GM12875 (cell line): Measurements from ENCODE around the gene ARFIP1.

ENCODE experiments used
- H3K4me3 ChIP-seq: one replicate; pipeline ENCODE4 v1.5.1; 2011; ENCODE audit warnings: low read depth, low read length, control low read depth
- TF ChIP-seq, protein P1 (sequence below): IDR thresholded peaks from 2 replicates; pipeline ENCODE4 v1.5.1; 2011; ENCODE audit warnings: low read depth, mild to moderate bottlenecking, control low read depth, inconsistent platforms, low read length, moderate library complexity, borderline replicate concordance; ENCODE audit not compliant: insufficient read depth

Gene ARFIP1

DNA sequence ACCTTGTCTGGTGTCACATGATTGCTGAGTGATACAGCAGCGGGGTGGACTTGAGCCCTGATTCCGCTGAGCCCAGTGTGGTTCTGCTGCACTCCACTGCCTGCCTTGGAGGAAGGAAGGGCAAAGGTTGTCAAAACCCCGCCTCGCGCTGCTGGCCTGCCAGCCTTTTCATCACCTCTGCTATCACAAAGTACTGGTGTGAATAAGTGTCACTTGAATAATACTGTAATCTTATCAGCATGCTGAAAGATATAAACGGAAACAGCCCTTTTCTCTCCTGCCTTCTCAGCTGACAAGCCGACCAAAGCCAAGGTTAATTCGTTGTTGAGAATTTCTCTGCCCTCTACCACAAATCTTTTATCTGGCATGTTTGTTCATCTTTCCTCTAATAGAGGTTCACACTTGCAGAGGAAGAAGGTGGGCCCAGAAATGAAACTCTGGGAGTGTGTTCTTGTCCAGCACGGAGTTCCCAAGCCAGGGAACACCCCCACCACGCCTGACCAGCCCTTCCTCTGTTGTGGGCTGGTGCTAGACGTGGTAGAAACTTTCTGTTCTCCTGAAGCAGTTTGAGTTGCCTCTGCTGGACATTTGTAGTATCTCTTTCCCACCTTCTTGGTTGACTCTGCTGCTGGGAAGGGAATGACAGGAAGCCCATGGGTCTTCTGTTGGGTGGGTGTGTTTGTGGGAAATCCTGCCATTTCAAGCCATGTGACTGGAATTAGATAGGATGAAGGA lies 177.8 kb downstream of the ARFIP1 start:
- TF ChIP-seq, protein P1, sequence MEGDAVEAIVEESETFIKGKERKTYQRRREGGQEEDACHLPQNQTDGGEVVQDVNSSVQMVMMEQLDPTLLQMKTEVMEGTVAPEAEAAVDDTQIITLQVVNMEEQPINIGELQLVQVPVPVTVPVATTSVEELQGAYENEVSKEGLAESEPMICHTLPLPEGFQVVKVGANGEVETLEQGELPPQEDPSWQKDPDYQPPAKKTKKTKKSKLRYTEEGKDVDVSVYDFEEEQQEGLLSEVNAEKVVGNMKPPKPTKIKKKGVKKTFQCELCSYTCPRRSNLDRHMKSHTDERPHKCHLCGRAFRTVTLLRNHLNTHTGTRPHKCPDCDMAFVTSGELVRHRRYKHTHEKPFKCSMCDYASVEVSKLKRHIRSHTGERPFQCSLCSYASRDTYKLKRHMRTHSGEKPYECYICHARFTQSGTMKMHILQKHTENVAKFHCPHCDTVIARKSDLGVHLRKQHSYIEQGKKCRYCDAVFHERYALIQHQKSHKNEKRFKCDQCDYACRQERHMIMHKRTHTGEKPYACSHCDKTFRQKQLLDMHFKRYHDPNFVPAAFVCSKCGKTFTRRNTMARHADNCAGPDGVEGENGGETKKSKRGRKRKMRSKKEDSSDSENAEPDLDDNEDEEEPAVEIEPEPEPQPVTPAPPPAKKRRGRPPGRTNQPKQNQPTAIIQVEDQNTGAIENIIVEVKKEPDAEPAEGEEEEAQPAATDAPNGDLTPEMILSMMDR, result no peak

DNA sequence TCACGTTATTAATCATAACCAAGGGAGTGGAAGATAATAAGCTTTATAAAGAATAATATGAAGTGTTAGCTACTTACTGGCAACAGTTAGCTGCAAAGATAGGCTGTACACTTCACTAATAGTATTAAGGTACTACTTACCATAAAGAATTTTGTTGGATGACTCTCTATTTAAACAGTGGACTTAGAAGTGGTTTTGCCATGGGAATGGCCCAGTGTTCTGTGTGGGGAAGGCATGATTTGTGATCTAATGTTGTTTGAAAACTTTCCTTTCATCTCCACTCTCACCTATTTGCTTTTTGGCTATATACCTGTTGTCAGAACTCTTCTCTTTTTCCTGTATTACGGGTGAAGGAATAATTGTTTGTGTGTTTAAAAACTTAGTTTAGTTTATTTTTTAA lies 179.3 kb downstream of the ARFIP1 start:
- TF ChIP-seq, protein P1, result no peak
- H3K4me3 ChIP-seq, result no peak overlapping the region

More for the DNA sequence above, 177.8 kb downstream of the ARFIP1 start:
- H3K4me3 ChIP-seq, result no peak overlapping the region

DNA sequence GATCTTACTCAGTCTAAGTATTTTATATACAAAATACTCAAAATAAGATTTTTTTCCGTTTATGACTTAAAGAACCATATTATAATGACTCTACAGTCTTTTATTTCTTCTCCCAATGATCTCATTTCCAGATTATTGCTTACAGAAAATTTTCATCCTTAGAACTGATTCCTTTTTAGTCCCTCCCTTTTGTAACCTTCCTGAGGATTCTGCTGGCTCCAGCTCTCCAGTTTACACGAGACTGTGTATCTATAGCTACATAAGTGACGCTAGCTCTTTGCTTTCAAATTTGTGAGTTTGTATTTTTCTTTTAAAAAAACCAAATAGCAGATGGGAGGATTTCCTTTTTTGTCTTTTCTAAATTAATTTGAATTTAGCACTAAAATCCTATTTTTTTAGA lies 180.3 kb downstream of the ARFIP1 start:
- TF ChIP-seq, protein P1, result no peak

DNA sequence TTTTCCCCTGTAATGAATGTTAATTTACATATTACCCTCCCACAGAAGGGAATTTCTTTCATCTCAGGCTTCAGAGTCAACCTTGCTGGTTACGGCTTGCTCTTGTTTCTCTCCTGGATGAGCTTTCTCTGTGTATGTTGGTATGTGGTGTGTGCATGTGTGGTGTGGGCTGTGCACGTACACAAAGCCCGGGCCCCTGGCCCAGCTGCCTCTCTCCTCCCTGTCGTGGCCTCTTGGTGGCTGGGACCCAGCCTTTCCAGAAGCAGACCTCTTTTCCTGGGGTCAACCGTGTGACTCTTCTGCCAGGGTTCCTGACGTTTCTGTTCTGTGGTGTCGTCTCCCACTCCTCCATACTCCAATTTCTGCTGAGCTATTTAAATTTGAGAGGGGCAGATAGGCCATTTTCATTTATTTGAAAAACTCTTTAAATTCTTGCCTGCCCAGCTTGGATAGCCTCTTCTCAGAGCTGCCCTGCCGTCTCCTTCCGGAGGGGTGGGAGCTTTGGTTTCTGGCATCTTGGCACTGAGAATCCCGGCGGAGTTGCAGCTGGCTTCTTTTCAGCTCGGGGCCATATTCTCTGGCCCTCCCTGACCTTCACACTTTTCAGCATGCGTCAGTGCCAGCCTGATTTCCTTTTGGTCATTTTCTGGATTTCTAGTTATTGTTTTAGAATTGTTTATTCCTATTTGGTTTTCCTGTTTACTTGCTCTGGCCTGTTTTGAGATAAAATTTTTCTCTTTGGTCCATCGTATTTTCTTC lies 181.4 kb downstream of the ARFIP1 start:
- H3K4me3 ChIP-seq, result no peak overlapping the region

More for the DNA sequence above, 180.3 kb downstream of the ARFIP1 start:
- no peak overlapping the region for H3K4me3 ChIP-seq

DNA sequence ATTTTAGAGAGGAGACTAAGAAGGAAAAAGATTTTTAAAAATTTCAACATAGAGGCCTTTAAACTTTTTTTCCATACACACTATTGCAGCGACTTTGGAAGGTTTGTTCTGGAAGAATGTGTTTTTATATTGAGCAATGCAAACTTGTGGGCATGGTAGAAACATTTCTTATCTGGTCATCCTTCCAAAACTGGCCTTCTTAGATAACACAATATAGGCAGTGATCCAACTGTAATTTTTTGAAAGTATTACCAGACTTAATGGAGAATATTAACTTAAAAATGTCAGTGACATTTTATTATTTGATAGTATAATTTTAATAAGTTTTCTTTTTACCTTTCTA lies 182.0 kb downstream of the ARFIP1 start:
- no peak overlapping the region for H3K4me3 ChIP-seq
- TF ChIP-seq, protein P1, result no peak

More for the DNA sequence above, 181.4 kb downstream of the ARFIP1 start:
- TF ChIP-seq, protein P1, result no peak
